AG04449 (cell line): ENCODE data around the gene GXYLT1.
A peak's percentile ranks its signal among the peaks of the same experiment; 100 is the strongest.
"Not testable (repeated sequence)": the region's sequence is repeated elsewhere in the genome, so short reads cannot be mapped to it uniquely, and the experiment has no call there.

Source experiments
- CTCF ChIA-PET: fragments of 350-600 bp; formaldehyde crosslinking; extraction: SDS; loops from one replicate; lab custom pipeline; 2021; ENCODE audit warnings: antibody characterized with exemption; lab: Yijun Ruan, JAX
- POLR2A ChIA-PET: fragments of 400-600, 350-600 bp; formaldehyde crosslinking; extraction: SDS; loops from one replicate; lab custom pipeline; 2020; ENCODE audit warnings: antibody characterized with exemption, inconsistent platforms; lab: Yijun Ruan, JAX
- DNase-seq: peaks from one replicate; pipeline ENCODE4 v3.0.0-alpha.2; 2010; ENCODE audit warnings: low read depth, low spot score
- H3K4me3 ChIP-seq: 2 replicates; pipeline ENCODE4 v1.5.1; 2011; ENCODE audit warnings: low read depth, mild to moderate bottlenecking, control low read depth, low read length
- TF ChIP-seq, protein P1 (sequence below): IDR thresholded peaks from one replicate; pipeline ENCODE4 v1.5.1; 2011; ENCODE audit warnings: mild to moderate bottlenecking, moderate library complexity, low read length, control low read depth, inconsistent platforms; ENCODE audit not compliant: insufficient read depth; ENCODE audit errors: missing control alignments

The GXYLT1 gene, protein sequence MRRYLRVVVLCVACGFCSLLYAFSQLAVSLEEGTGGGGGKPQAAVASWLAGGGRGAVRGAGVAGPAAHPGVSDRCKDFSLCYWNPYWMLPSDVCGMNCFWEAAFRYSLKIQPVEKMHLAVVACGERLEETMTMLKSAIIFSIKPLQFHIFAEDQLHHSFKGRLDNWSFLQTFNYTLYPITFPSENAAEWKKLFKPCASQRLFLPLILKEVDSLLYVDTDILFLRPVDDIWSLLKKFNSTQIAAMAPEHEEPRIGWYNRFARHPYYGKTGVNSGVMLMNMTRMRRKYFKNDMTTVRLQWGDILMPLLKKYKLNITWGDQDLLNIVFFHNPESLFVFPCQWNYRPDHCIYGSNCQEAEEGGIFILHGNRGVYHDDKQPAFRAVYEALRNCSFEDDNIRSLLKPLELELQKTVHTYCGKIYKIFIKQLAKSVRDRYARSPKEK

GRCh38 chr12:42144408-42145196, at the start of gene GXYLT1:
GXYLT1 (minus strand) TSS chr12:42144874; CDS start chr12:42144646, 228 bp downstream.
- TF ChIP-seq, protein P1, sequence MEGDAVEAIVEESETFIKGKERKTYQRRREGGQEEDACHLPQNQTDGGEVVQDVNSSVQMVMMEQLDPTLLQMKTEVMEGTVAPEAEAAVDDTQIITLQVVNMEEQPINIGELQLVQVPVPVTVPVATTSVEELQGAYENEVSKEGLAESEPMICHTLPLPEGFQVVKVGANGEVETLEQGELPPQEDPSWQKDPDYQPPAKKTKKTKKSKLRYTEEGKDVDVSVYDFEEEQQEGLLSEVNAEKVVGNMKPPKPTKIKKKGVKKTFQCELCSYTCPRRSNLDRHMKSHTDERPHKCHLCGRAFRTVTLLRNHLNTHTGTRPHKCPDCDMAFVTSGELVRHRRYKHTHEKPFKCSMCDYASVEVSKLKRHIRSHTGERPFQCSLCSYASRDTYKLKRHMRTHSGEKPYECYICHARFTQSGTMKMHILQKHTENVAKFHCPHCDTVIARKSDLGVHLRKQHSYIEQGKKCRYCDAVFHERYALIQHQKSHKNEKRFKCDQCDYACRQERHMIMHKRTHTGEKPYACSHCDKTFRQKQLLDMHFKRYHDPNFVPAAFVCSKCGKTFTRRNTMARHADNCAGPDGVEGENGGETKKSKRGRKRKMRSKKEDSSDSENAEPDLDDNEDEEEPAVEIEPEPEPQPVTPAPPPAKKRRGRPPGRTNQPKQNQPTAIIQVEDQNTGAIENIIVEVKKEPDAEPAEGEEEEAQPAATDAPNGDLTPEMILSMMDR = no peak
- CTCF ChIA-PET = interaction anchor here (1.1 kb wide), 1 partner anchor 16 kb away, joined by 3 read pairs; no protein-coding TSS in a partner anchor
- H3K4me3 ChIP-seq = peak within 1 kb of the TSS; percentile 69
- DNase-seq = no peak
- POLR2A ChIA-PET = no interaction called here

DNA sequence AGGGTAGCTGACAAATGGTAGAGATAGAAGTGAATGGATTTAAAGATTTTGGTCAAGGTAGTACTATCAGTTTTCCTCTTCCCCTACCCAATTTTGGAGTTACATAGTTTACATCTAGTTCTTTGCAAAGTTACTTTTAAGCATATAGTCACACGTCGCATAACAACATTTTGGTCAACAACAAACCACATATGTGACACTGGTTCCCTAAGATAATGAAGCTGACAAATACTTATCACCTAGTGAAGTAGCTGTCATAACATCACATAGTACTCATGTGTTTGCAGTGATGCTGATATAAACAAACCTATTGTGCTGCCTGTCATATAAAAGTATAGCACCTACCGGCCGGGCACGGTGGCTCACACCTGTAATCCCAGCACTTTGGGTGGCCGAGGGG, 48.0 kb upstream of the GXYLT1 start:
- DNase-seq = no peak
- CTCF ChIA-PET = no interaction called here
- POLR2A ChIA-PET = no interaction called here
- TF ChIP-seq, protein P1 = no peak
- H3K4me3 ChIP-seq = no peak overlapping the region

DNA sequence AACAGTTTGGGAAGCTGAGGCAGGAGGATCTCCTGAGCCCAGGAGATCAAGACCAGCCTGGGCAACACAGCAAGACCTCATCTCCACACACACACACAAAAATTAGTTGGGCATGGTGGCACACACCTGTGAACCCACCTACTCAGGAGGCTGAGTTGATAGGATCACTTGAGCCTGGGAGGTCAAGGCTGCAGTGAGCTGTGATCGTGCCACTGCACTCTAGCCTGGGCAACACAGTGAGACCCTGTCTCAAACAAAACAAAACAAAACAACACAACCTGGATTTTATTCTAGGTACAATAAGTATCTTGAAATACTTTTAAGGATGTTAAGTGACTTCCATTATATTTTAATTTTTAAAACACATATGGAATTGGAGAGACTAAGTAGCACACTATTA, 47.6 kb upstream of the GXYLT1 start:
- DNase-seq = no peak
- CTCF ChIA-PET = no interaction called here
- no peak overlapping the region for H3K4me3 ChIP-seq
- POLR2A ChIA-PET = no interaction called here
- TF ChIP-seq, protein P1 = no peak

GRCh38 chr12:42190376-42190775, 45.7 kb upstream of the GXYLT1 start:
- DNase-seq = no peak
- TF ChIP-seq, protein P1 = no peak
- no peak overlapping the region for H3K4me3 ChIP-seq
- POLR2A ChIA-PET = no interaction called here
- CTCF ChIA-PET = interaction anchor here (0.9 kb wide), 1 partner anchor 182 kb away, joined by 3 read pairs; no protein-coding TSS in a partner anchor

DNA sequence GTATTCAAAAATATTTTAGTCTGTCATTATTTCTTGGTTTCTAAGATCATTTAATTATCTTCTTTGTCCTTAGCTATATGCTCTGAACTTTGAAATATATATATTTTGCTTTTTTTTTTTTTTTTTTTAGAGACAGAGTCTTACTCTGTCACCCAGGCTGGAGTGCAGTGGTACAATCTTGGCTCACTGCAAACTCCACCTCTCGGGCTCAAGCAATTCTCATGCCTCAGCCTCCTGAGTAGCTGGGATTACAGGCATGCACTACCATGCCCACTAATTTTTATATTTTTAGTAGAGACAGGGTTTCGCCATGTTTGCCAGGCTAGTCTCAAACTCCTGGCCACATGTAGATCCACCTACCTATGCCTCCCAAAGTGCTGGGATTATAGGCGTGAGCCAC, 43.6 kb upstream of the GXYLT1 start:
- POLR2A ChIA-PET, H3K4me3 ChIP-seq: not testable (repeated sequence)
- CTCF ChIA-PET = interaction anchor here (1.0 kb wide), 1 partner anchor 12 kb away, joined by 3 read pairs; no protein-coding TSS in a partner anchor

GRCh38 chr12:42187799-42188198, 43.1 kb upstream of the GXYLT1 start:
- TF ChIP-seq, protein P1 = no peak
- ChIA-PET CTCF (interaction anchor here (1.0 kb wide), 1 partner anchor 12 kb away, joined by 3 read pairs; no protein-coding TSS in a partner anchor), POLR2A (no interaction called here)
- no peak for DNase-seq
- H3K4me3 ChIP-seq = no peak overlapping the region

More for the DNA sequence above, 43.6 kb upstream of the GXYLT1 start:
- not testable (repeated sequence) for DNase-seq
